ENCODE results near the gene LRRFIP1.

Gene LRRFIP1

DNA sequence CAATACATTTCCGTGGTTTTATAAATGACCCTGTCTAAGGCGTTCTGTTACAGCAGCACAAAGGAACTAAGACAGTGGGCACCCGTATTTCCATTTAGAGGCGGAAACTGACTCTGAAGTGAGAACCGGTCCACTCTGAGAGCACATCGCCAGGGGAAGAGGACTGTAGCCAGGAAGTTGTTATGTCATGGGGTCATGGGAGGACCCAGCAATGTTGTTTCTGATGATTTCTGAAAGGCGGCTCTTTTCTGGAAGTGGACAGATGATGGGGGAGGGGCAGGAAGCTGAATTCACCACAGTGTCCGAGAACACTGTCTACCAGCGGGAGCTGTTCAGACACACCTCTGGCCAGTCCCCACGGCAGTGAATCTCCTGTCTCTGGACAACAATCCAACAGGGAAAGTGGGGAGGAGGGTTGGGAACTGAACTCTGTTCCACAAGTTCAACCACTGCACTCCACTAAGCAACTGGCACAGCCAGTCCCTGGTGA, 2.1 kb upstream of the LRRFIP1 start:
- peaks cover 68% of the 10 kb centered on the region for H3K27me3 Mint-ChIP-seq (ENCODE audit: low read depth, poor library complexity)
- H3K4me3 Mint-ChIP-seq = peak overlapping the region; percentile 80
- H3K4me1 Mint-ChIP-seq = peaks cover 32% of the 10 kb centered on the region
- TF ChIP-seq, protein P1, sequence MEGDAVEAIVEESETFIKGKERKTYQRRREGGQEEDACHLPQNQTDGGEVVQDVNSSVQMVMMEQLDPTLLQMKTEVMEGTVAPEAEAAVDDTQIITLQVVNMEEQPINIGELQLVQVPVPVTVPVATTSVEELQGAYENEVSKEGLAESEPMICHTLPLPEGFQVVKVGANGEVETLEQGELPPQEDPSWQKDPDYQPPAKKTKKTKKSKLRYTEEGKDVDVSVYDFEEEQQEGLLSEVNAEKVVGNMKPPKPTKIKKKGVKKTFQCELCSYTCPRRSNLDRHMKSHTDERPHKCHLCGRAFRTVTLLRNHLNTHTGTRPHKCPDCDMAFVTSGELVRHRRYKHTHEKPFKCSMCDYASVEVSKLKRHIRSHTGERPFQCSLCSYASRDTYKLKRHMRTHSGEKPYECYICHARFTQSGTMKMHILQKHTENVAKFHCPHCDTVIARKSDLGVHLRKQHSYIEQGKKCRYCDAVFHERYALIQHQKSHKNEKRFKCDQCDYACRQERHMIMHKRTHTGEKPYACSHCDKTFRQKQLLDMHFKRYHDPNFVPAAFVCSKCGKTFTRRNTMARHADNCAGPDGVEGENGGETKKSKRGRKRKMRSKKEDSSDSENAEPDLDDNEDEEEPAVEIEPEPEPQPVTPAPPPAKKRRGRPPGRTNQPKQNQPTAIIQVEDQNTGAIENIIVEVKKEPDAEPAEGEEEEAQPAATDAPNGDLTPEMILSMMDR (IDR thresholded peaks at IDR 0.05) = no peak
- H3K36me3 Mint-ChIP-seq (ENCODE audit: low read depth) = peaks cover 7% of the 10 kb centered on the region
- H3K9me3 Mint-ChIP-seq = peaks cover 4% of the 10 kb centered on the region
- DNase-seq = no peak
- no peak overlapping the region for H3K27ac Mint-ChIP-seq

DNA sequence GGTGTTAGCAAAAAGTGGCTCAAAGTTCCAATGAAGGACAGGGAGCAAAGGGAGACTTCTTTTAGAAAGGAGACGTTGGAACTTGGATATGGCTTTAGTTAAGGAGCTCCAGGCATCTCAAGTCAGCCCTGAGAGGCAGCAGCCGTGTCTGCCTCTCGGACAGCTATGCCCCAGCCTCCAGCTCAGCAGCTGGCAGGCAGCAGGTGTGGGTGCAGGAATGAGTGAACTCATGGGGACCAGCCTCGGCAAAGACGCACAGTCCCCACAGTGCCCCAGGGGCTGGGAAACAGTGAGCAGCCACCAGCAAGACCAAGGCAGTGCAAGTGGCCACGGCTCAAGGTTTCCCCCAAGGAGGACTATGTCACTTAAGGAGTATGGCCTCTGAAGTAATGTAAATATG, 1.6 kb upstream of the LRRFIP1 start:
- Mint-ChIP-seq H3K4me3 (peak overlapping the region; percentile 80), H3K4me1 (peaks cover 37% of the 10 kb centered on the region), H3K36me3 (ENCODE audit: low read depth) (peaks cover 12% of the 10 kb centered on the region), H3K27ac (no peak overlapping the region), H3K27me3 (ENCODE audit: low read depth, poor library complexity) (peaks cover 71% of the 10 kb centered on the region), H3K9me3 (peaks cover 4% of the 10 kb centered on the region)
- TF ChIP-seq, protein P1 (IDR thresholded peaks at IDR 0.05) = no peak
- DNase-seq = no peak

DNA sequence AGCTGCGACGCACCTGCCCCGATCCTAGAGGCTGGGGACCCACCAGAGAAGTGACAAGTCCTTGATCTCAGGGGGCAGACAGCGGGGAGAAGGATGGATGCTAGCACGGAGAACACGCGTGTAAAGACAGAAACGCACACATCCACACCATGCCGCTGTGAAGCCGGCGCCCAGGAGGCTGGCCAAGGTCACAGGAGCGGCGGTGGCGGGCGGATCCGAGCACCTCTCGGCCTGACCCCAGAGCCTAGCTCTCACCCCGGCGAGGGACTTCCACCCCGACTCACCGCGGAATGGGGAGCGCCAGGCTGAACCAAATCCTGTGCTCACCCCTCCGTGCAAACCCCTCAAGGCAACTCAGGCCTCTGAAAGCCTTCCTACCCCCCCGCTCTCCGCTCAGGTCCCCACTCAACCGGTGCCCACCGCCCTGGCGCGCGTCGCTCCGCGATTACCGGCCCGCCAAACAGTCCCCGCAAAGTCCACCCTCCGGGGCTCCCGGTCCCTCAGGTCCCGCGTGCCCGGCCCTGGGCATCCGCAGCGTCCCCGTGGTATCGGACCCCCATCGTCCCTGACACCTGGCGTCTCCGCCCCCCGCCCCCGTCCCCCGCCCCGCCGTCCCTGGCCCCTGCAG, 460 bp upstream of the LRRFIP1 start:
- peaks cover 20% of the 10 kb centered on the region for H3K36me3 Mint-ChIP-seq (ENCODE audit: low read depth)
- peaks cover 40% of the 10 kb centered on the region for H3K4me1 Mint-ChIP-seq
- peaks cover 65% of the 10 kb centered on the region for H3K27me3 Mint-ChIP-seq (ENCODE audit: low read depth, poor library complexity)
- H3K4me3 Mint-ChIP-seq = peak overlapping the region; percentile 80
- no peaks in the 10 kb centered on the region for H3K9me3 Mint-ChIP-seq
- peak; percentile 33 for DNase-seq
- no peak overlapping the region for H3K27ac Mint-ChIP-seq
- TF ChIP-seq, protein P1 (IDR thresholded peaks at IDR 0.05) = no peak

DNA sequence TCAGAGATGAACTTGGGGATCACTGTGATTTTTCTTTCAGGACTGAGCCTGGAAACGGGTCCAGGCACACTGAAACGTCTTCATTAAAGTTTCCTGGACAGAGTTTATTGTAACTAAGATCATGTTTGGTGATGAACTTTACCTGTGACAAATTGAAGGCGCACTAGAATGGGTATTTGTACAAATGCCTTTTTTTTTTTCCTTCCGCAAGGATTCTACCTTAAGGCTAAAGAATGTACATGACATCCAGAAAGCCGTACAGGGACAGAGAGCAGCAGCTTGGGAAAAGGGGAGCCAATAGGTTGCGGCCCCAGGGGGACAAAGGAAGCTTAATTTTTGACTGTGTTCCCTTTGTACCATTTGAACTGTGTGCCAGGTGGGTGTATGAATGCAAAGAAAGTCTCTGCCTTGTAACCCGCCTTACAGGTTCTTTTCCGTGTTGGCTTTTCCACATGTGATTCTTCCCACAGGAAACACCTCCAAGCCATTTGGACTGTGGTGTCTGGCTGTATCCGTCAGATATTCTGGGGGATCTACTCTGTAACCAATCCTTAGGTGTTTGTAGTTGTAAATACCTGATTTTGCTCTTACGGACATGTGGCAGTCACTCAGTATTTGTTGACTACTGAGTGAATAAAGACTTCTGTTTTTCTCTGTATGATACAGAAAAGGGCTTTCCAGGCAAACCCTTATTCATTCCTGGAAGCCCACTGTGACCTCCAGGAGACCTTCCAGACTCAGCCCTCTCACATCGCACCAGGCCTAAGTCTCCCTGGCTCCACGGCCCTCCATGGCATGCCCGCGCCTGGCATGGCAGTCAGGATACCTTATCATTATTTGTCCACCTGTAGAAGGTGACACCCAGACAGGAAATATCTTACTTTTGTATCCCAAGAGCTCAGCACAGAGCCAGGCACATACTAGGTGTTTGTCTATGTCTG, 1.1 kb downstream of the LRRFIP1 start:
- Mint-ChIP-seq H3K27ac (no peak overlapping the region), H3K4me3 (peak overlapping the region; percentile 90), H3K36me3 (ENCODE audit: low read depth) (peaks cover 29% of the 10 kb centered on the region), H3K27me3 (ENCODE audit: low read depth, poor library complexity) (peaks cover 55% of the 10 kb centered on the region), H3K9me3 (no peaks in the 10 kb centered on the region), H3K4me1 (peaks cover 40% of the 10 kb centered on the region)
- DNase-seq = no peak
- TF ChIP-seq, protein P1 (IDR thresholded peaks at IDR 0.05) = no peak

DNA sequence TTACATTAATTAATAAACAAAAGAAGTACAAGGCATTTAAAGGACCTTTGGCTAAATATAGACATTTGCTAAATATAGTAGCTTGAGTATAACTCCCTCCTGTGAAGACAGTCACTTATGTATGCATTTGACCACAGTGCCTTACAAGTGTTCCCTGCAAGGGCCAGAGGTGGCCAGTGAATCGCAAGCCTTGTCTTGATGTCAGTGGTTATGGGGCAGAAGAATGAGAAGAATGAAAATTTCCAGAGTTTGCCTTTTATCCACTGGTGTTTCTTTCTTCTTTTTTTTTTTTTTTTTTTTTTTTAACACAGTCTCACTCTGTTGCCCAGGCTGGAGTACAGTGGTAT, 1.8 kb downstream of the LRRFIP1 start:
- Mint-ChIP-seq H3K36me3 (ENCODE audit: low read depth) (peaks cover 36% of the 10 kb centered on the region), H3K27ac (no peak overlapping the region), H3K4me1 (peaks cover 40% of the 10 kb centered on the region), H3K9me3 (peaks cover 4% of the 10 kb centered on the region), H3K27me3 (ENCODE audit: low read depth, poor library complexity) (peaks cover 50% of the 10 kb centered on the region), H3K4me3 (peak overlapping the region; percentile 90)
- DNase-seq = no peak
- TF ChIP-seq, protein P1 (IDR thresholded peaks at IDR 0.05) = no peak

Measured in nephron progenitor cell (in vitro differentiated cells).